Fibroblast of lung (primary cell): ENCODE results near the gene ARRB1.

ENCODE experiments used
- EZH2 ChIP-seq: IDR thresholded peaks from 2 replicates; pipeline ENCODE4 v1.5.1; 2012; ENCODE audit warnings: low read length, control low read depth, mild to moderate bottlenecking; ENCODE audit errors: missing control alignments
- TF ChIP-seq, protein P1 (sequence below), 2 donors: IDR thresholded peaks in 1 of 2; conservative IDR thresholded peaks in 1 of 2; 1 replicate in 1 of 2; 2 replicates in 1 of 2; pipeline ENCODE4 v1.5.1; 2011 to 2012; ENCODE audit warnings: low read length in 2 of 2, control low read depth in 1 of 2, inconsistent platforms in 1 of 2, low read depth in 1 of 2, mild to moderate bottlenecking in 1 of 2

DNA sequence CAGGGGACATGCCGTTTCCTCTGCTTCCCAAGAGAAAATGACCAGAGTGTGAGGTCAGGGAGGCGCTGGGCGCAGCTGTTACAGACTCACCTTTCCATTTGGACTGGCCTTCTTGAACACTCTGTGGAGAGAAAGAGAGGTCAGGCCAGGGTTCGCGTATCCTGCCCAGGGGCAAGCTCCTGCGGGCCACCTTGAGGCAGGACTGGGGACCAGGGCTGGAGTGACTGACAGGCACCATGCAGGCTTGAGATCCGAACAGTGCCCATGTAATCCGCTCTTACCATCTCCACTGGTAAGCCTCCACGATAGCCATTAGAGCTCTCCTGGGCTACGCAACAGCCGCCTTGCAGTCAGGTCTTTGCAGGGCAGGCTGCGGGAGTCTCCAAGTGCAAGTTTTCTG, 61.5 kb downstream of the ARRB1 start:
- TF ChIP-seq, protein P1, sequence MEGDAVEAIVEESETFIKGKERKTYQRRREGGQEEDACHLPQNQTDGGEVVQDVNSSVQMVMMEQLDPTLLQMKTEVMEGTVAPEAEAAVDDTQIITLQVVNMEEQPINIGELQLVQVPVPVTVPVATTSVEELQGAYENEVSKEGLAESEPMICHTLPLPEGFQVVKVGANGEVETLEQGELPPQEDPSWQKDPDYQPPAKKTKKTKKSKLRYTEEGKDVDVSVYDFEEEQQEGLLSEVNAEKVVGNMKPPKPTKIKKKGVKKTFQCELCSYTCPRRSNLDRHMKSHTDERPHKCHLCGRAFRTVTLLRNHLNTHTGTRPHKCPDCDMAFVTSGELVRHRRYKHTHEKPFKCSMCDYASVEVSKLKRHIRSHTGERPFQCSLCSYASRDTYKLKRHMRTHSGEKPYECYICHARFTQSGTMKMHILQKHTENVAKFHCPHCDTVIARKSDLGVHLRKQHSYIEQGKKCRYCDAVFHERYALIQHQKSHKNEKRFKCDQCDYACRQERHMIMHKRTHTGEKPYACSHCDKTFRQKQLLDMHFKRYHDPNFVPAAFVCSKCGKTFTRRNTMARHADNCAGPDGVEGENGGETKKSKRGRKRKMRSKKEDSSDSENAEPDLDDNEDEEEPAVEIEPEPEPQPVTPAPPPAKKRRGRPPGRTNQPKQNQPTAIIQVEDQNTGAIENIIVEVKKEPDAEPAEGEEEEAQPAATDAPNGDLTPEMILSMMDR (conservative IDR thresholded peaks at IDR 0.05 in 1 of 2, IDR thresholded peaks at IDR 0.05 in 1 of 2; ENCODE audit: low read depth in 1 of 2, low read length in 2 of 2) = no peak
- no peak for TF ChIP-seq EZH2
